HG02852 (cell line): ENCODE measurements around the gene U2SURP.

Experiments
- ATAC-seq: cut with Tn5 transposase; IDR thresholded peaks from one replicate; pipeline ENCODE4 v1.9.1; 2021; ENCODE audit warnings: mild to moderate bottlenecking, moderate library complexity; ENCODE audit not compliant: unreplicated experiment

Gene U2SURP

GRCh38 chr3:143001369-143002082 lies at the start of gene U2SURP:
Gene U2SURP (plus strand): TSS chr3:143001570. CDS start chr3:143001629, 59 bp downstream.
- ATAC-seq = peak; percentile 84

- ATAC-seq = no peak
These were observed 49.6 kb upstream of the U2SURP start for GRCh38 chr3:142951794-142952193.

GRCh38 chr3:142952272-142953193 lies 48.8 kb upstream of the U2SURP start:
- no peak for ATAC-seq

GRCh38 chr3:142953443-142953842 lies 47.9 kb upstream of the U2SURP start:
- ATAC-seq = no peak

- ATAC-seq = no peak
These were observed 42.7 kb upstream of the U2SURP start for GRCh38 chr3:142958707-142959106.

- ATAC-seq = no peak
These were observed 41.0 kb upstream of the U2SURP start for GRCh38 chr3:142960322-142960850.

- ATAC-seq = no peak
These were observed 39.8 kb upstream of the U2SURP start for GRCh38 chr3:142961539-142961938.

GRCh38 chr3:142962175-142962519 lies 39.2 kb upstream of the U2SURP start:
- no peak for ATAC-seq

GRCh38 chr3:142962520-142963233 lies 38.7 kb upstream of the U2SURP start:
- no peak for ATAC-seq

GRCh38 chr3:142963234-142963515 lies 38.2 kb upstream of the U2SURP start:
- ATAC-seq = no peak

GRCh38 chr3:142963516-142964448 lies 37.6 kb upstream of the U2SURP start, which contains the start of gene PAQR9:
Gene PAQR9 (minus strand): TSS chr3:142963674. CDS start chr3:142963336, 338 bp downstream.
- ATAC-seq = no peak

- no peak for ATAC-seq
These were observed 35.8 kb upstream of the U2SURP start for GRCh38 chr3:142965581-142965980.

- ATAC-seq = no peak
These were observed 34.6 kb upstream of the U2SURP start for GRCh38 chr3:142966808-142967207.

- ATAC-seq = no peak
These were observed 32.9 kb upstream of the U2SURP start for GRCh38 chr3:142968319-142969025.

- no peak for ATAC-seq
These were observed 29.9 kb upstream of the U2SURP start for GRCh38 chr3:142971431-142971830.

- ATAC-seq = no peak
These were observed 29.1 kb upstream of the U2SURP start for GRCh38 chr3:142972092-142972753.

GRCh38 chr3:142973217-142974009 lies 28.0 kb upstream of the U2SURP start:
- ATAC-seq = no peak

GRCh38 chr3:142975316-142975995 lies 25.9 kb upstream of the U2SURP start:
- ATAC-seq = no peak
